HG02943 (cell line): Measurements from ENCODE around the gene TOMM20.

Experiments used
- ATAC-seq: cut with Tn5 transposase; IDR thresholded peaks from one replicate; pipeline ENCODE4 v1.9.1; 2021; ENCODE audit warnings: mild to moderate bottlenecking, low read depth, moderate library complexity; ENCODE audit not compliant: unreplicated experiment

Gene TOMM20

DNA sequence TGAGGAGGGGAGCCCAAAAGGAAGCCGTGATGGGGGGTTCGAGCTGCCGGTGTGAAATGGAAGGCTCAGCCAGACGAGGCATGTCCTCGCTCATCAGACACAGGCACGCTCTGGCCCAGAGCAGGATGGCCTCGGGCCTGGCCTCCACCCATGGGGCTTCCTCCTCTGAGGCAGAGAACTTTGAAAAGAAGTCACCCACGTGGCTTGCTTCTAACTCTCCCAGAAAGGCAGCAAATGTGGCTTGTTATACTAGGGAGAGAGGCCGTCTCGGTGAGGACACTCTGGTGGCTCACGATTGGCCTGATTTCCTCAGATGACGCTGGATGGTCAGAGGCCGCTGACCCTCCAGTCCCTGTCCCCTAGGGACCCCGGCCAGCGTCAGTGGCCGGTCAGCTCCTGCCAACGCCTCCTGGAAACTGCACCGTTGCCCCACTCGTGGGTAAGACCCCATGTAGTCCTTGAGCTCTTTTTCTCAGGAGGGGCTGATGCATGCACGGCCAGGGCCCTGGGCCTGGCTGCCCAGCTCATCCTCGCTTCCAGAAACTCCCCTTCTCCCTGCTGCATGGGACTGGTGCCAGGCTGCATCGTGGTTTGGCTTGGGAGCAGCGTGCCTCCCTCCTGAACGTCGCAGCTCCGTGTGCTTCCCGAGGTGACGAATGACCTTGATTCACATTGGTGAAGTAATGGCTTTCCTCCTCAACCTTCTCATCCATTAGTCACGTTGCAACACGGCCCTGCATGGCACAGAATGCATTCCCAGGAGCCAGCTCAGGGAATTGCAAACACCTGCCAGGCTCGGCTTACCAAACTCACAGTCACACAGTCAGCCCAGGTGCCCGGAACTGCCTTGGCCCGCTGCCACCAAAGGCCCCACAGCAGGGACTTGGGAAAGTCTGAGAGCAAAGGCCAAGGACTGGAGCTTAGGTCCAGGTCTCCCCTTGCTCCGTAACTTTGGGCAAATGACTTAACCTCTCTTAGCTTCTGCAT is 58.8 kb downstream of the TOMM20 start:
- no peak for ATAC-seq

DNA sequence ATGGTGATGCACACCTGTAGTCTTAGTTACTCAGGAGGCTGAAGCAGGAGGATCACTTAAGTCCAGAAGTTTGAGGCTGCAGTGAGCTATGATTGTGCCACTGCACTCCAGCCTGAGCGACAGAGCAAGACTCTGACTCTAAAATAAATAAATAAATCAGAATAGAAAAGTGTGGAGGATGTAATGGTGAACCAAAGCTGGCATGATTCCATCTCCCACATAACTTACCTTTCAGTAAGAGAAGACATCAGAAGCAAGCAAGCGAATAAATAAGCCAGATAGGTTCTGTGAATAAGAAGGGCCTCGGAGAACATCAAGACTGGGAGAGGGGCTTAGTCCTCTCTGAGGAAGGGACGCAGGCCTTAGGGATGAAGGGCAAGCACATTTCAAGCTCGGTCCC is 59.5 kb downstream of the TOMM20 start:
- no peak for ATAC-seq

DNA sequence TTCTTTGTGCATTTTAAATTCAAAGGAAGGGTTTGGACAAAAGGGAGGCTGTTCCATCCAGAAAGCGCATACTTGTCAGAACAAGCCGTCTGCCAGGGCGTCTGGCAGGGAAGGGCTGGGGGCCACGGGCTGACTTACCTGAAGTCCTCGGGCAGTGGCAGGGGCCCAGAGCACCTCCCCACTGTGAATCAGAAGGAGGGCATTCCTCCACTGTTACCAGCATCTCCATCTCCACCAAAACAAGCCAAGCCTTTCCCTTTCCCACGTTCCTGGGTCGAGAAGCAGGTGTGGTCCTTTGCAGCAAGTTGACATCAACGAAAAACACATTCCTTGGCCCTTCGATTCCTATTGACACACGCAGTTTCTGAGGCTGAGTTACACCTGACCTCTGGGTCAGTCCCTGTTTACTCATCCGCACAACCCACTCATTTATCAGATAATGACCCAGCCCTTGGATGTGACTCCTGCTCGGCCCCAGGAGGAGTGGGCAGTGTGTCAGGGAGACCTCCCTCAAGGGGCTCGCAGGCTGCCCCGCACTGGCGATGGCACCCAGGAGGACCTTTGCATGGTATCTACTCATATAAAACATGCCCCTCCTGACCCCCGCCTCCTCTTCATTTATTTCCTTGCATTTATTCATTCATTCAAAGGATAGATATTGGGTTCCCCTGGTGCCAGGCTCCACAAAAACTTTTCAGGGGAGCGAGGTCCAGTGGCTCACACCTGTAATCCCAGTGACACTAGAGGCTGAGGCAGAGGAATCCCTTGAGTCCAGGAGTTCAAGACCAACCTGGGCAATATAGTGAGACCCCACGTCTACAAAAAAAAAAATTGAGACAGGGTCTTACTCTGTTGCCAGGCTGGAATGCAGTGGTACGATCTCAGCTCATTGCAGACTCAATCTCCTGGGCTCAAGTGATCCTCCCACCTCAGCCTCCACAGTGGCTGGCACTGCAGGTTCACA is 60.2 kb downstream of the TOMM20 start:
- ATAC-seq: no peak

GRCh38 chr1:235067396-235068157 is 61.1 kb downstream of the TOMM20 start:
- no peak for ATAC-seq

GRCh38 chr1:235063068-235063765 is 65.4 kb downstream of the TOMM20 start:
- no peak for ATAC-seq

- ATAC-seq: no peak
These were observed 67.8 kb downstream of the TOMM20 start for GRCh38 chr1:235060607-235061470.
